DND-41 (cell line): ENCODE measurements around the gene PINK1.

Source experiments
- CTCF ChIP-seq: IDR thresholded peaks from 2 replicates; pipeline ENCODE4 v1.5.1; 2012; ENCODE audit warnings: borderline replicate concordance, low read length, moderate library complexity, mild to moderate bottlenecking; ENCODE audit not compliant: poor library complexity, severe bottlenecking; ENCODE audit errors: extremely low read depth
- EZH2 ChIP-seq: IDR thresholded peaks from 3 replicates; pipeline ENCODE4 v1.6.1; 2012; ENCODE audit warnings: borderline replicate concordance, low read depth, mild to moderate bottlenecking, moderate library complexity, low read length, inconsistent platforms; ENCODE audit not compliant: severe bottlenecking

- TF ChIP-seq CTCF (no peak), EZH2 (no peak)
Measured at GRCh38 chr1:20684651-20685050, 51.4 kb downstream of the PINK1 start.
